GM12878 (cell line): ENCODE data around the gene SYNGAP1. TPM values are rescaled to one million over a fixed set of nuclear protein-coding genes. Genes with fewer than 3 reads are reported as not detected.

Experiments
- ATAC-seq: fragments of 200-7000 bp; cut with Tn5 transposase; 3 replicates; pipeline ENCODE4 v1.9.1; 2020; ENCODE audit warnings: mild to moderate bottlenecking, moderate library complexity
- BruUV-seq: library from RNA; stranded (reverse); fragments of 400-500 nt; replicated peaks from 2 replicates; lab custom pipeline; 2021; lab: Mats Ljungman, UMichigan
- CTCF ChIA-PET: fragments of 300-600 bp; sonication (Branson Sonifier 250); formaldehyde crosslinking; extraction: SDS; loops from one replicate; lab custom pipeline; 2021; ENCODE audit warnings: inconsistent platforms; lab: Yijun Ruan, JAX
- POLR2A ChIA-PET: fragments of 350-600 bp; formaldehyde crosslinking; extraction: SDS; loops from one replicate; lab custom pipeline; 2021; ENCODE audit warnings: inconsistent platforms; lab: Charles Lee
- RAD21 ChIA-PET: fragments of 300-600 bp; sonication (Branson Sonifier 250); formaldehyde crosslinking; loops from one replicate; lab custom pipeline; 2023; ENCODE audit warnings: antibody characterized with exemption; ENCODE audit not compliant: unreplicated experiment; lab: Charles Lee
- SMC1A ChIA-PET: fragments of 300-600 bp; sonication (Branson Sonifier 250); formaldehyde crosslinking; loops from one replicate; lab custom pipeline; 2023; ENCODE audit not compliant: unreplicated experiment, uncharacterized antibody; lab: Charles Lee
- DNase-seq: peaks from one replicate; pipeline ENCODE4 v3.0.0-alpha.2; 2011; ENCODE audit warnings: low read depth, low spot score
- FAIRE-seq: peaks from 3 replicates; lab custom pipeline; 2011; peaks lifted over from hg19 to GRCh38; lab: Jason Lieb, UNC
- H2AFZ ChIP-seq: 2 replicates; pipeline ENCODE4 v1.6.0; 2011; ENCODE audit warnings: low read depth, low read length, control low read depth; ENCODE audit not compliant: control insufficient read depth
- H3K27ac ChIP-seq: 2 replicates; pipeline ENCODE4 v1.5.1; 2011; ENCODE audit warnings: control low read depth; ENCODE audit not compliant: control insufficient read depth, insufficient read depth
- H3K27me3 ChIP-seq, 2 experiments: replicated peaks in 1 of 2; 2 replicates each; pipeline versions ENCODE4 v1.6.0 to v1.6.1; 2011; ENCODE audit warnings: low read length in 1 of 2; ENCODE audit not compliant: control insufficient read depth in 2 of 2, insufficient read depth in 2 of 2
- H3K36me3 ChIP-seq, 2 experiments: 2 replicates each; pipeline ENCODE4 v1.5.1; 2011; ENCODE audit warnings: low read length in 1 of 2; ENCODE audit not compliant: control insufficient read depth in 2 of 2, insufficient read depth in 2 of 2
- H3K4me1 ChIP-seq: 2 replicates; pipeline ENCODE4 v1.6.1; 2011; ENCODE audit warnings: mild to moderate bottlenecking, low read length, moderate library complexity, mixed read lengths; ENCODE audit not compliant: control insufficient read depth, insufficient read depth
- H3K4me2 ChIP-seq: 2 replicates; pipeline ENCODE4 v1.6.0; 2011; ENCODE audit warnings: control low read depth; ENCODE audit not compliant: control insufficient read depth, insufficient read depth
- H3K4me3 ChIP-seq: fragments of 200-600 bp; sonication (generic); 2 replicates; pipeline ENCODE4 v1.5.1; 2016
- H3K79me2 ChIP-seq: 2 replicates; pipeline ENCODE4 v1.6.0; 2011; ENCODE audit warnings: low read length; ENCODE audit not compliant: control insufficient read depth, insufficient read depth
- H3K9ac ChIP-seq: 2 replicates; pipeline ENCODE4 v1.8.0; 2011; ENCODE audit warnings: low read length, control low read depth, mixed read lengths; ENCODE audit not compliant: control insufficient read depth, insufficient read depth
- H3K9me3 ChIP-seq: replicated peaks from 3 replicates; pipeline ENCODE4 v1.5.1; 2011; ENCODE audit warnings: mild to moderate bottlenecking, low read length; ENCODE audit not compliant: control insufficient read depth, insufficient read depth
- H4K20me1 ChIP-seq: 2 replicates; pipeline ENCODE4 v1.6.0; 2011; ENCODE audit not compliant: control insufficient read depth, insufficient read depth
- EED ChIP-seq: sonication (generic); IDR thresholded peaks from 2 replicates; pipeline ENCODE4 v1.6.1; 2016; ENCODE audit warnings: antibody characterized with exemption, low read depth
- FOS ChIP-seq: IDR thresholded peaks from 3 replicates; pipeline ENCODE4 v1.6.1; 2011; ENCODE audit warnings: borderline replicate concordance; ENCODE audit not compliant: insufficient read length; ENCODE audit errors: extremely low read depth
- HCFC1 ChIP-seq: fragments of 150-350 bp; IDR thresholded peaks from 2 replicates; pipeline ENCODE4 v1.6.1; 2014; ENCODE audit warnings: low read length
- IKZF2 ChIP-seq, 2 experiments: fragments of 450-650 bp; IDR thresholded peaks; 2 replicates each; pipeline ENCODE4 v1.6.1; 2017; ENCODE audit warnings: mild to moderate bottlenecking in 2 of 2, moderate library complexity in 2 of 2
- MEF2B ChIP-seq: fragments of 450-650 bp; IDR thresholded peaks from 2 replicates; pipeline ENCODE4 v1.6.1; 2018; ENCODE audit warnings: mild to moderate bottlenecking, moderate library complexity; ENCODE audit not compliant: partially characterized antibody, poor library complexity, severe bottlenecking
- PAX5 ChIP-seq: IDR thresholded peaks from 2 replicates; pipeline ENCODE4 v1.6.1; 2011; ENCODE audit warnings: low read depth, low read length, borderline replicate concordance
- SIN3A ChIP-seq: IDR thresholded peaks from 2 replicates; pipeline ENCODE4 v1.6.1; 2012; ENCODE audit warnings: low read depth, low read length, improper control_type of control experiment
- WGBS: methylation state at CpG from one replicate; pipeline ENCODE4 v1.1.6; 2016; ENCODE audit warnings: low lambda C conversion rate; ENCODE audit not compliant: insufficient replicate concordance, insufficient coverage; ENCODE audit errors: missing lambda C conversion rate; 5-methylcytosine and 5-hydroxymethylcytosine counted together
- in situ Hi-C: fragments of 300-500 bp; cut with MboI; formaldehyde crosslinking; loops from 9 replicates; pipeline ENCODE4 v1.14.3; 2018; ENCODE audit warnings: mixed read lengths
- intact Hi-C: fragments of 100-400 bp; cut with micrococcal nuclease; formaldehyde crosslinking; loops from one replicate; pipeline ENCODE4 v1.14.2; 2022; ENCODE audit not compliant: unreplicated experiment
- polyA plus RNA-seq, 11 experiments: library from polyadenylated mRNA; depleted of rRNA in 4 of 11; unstranded in 6 of 11; stranded (reverse) in 5 of 11; fragments of >200 nt; fragmentation: Nextera tagmentation in 4 of 11; fragmentation: Illumina TruSeq in 1 of 11; extraction: Ambion mirVana in 4 of 11; extraction: Trizol in 1 of 11; gene quantifications; 1 replicate in 1 of 11; 2 replicates in 10 of 11; pipeline versions ENCODE4 v1.2.1 to v1.2.3, GENCODE V29; 2011 to 2016; ENCODE audit warnings: inconsistent platforms in 2 of 11, missing spikeins in 2 of 11, low read depth in 1 of 11
- total RNA-seq, 4 experiments: library from RNA; depleted of rRNA in 3 of 4; stranded (reverse); fragments of >200 nt in 3 of 4; fragmentation: Illumina TruSeq in 1 of 4; extraction: Trizol in 1 of 4; gene quantifications; 2 replicates each; pipeline versions ENCODE4 v1.2.1 to v1.2.3, GENCODE V29; 2013 to 2021
- TF ChIP-seq, protein P1 (sequence below): IDR thresholded peaks from 2 replicates; pipeline ENCODE4 v1.6.1; 2012; ENCODE audit warnings: low read depth, low read length, improper control_type of control experiment

Gene SYNGAP1
- total and polyA plus RNA-seq, 10 of the 15 experiments (the other 5 are each of a cell fraction or from before 2014, with no cell fraction given), result 0.05 to 9.2 (median 1.2) TPM

DNA sequence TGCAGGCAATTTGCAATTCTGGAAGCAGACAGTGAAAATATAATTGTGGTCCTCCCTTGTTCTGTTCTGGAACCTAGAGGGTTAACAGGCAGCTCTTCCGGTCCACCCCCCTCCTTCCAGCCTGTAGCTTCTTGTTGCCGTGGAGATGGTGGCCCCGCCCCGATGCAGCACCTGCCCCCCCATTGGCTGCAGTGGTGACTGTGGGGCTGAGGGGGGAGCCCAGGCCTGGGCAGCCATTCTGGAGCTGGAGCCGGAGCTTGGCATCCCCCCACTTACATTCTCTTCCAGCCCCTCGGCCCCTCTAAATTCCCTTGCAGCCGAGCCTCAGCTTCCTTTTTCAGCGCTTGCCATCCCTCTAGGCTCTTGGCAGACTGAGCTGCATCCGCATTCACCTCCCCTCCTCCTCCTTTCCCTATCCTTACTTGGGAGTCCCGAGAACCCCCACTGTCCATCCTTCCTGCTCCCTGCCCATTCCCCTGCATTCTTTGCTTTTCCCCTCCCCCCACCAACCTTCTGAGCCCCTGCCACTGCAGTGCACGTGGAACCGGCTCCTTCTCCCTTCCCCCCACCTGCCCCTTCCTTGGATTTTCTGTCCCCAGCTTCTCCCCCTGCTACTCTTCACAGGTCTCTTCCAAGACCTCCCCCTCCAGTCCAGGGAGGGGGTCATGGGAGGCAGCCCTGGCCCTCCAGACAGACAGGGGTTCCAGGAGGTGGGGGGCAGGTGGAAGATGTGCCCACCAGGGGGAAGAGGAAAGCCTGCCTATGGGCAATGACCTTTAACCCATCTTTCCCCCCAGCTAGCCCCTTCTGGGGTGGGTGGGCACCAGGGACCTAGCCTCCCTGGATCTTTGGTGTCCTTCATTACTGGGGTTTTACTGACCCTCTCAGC is 11.4 kb downstream of the SYNGAP1 start (continued):
- TF ChIP-seq, protein P1, sequence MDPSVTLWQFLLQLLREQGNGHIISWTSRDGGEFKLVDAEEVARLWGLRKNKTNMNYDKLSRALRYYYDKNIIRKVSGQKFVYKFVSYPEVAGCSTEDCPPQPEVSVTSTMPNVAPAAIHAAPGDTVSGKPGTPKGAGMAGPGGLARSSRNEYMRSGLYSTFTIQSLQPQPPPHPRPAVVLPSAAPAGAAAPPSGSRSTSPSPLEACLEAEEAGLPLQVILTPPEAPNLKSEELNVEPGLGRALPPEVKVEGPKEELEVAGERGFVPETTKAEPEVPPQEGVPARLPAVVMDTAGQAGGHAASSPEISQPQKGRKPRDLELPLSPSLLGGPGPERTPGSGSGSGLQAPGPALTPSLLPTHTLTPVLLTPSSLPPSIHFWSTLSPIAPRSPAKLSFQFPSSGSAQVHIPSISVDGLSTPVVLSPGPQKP, result peak; percentile 79
- peak; percentile 28; the same call in 1 of the 2 replicates for TF ChIP-seq HCFC1
- TF ChIP-seq PAX5, result peak; percentile 45; the same call in 1 of the 2 replicates
- TF ChIP-seq IKZF2 (IDR thresholded peaks at IDR 0.05), result no peak
- peak; percentile 61; the same call in 1 of the 2 replicates for TF ChIP-seq SIN3A

DNA sequence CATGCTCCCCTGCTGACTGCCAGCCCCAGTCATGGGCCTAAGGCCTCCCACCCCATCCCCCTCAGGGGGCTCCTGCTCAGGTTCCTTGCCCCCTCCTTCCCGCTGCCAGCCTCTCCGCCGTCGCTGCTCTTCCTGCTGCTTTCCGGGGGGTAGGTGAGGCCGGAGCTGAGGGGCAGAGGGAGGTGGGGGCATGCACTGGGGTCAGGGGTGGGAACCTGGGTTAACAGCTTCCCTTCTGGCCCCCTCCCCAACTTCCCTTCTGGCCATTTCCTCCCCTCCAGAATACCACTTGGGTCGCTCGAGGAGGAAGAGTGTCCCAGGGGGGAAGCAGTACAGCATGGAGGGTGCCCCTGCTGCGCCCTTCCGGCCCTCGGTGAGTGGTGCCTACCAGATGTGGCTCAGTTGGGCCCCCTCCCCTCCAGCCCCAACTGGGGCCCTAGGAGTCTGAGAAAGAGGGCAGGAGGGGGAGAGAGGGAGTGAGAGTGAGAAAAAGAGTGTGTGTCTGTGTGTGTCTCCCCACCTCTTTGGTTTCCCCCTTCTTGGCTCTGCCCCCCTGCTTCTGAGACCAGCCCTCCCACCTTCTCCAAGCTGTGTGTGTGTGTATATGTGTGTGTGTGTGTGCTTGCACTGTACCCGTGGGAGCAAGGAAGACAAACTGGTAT is 12.1 kb downstream of the SYNGAP1 start:
- 0 out of 2 replicates have a peak, but pooled peaks have one; percentile 29 for TF ChIP-seq EED
- peak; percentile 27 for TF ChIP-seq MEF2B
- no peak for TF ChIP-seq FOS
- TF ChIP-seq, all 136 proteins: peak for 2
- SMC1A ChIA-PET, result interaction anchor here (1.2 to 1.6 kb wide), 3 partner anchors 17 to 147 kb away, joined by 3 to 8 read pairs (median 6); partner anchors contain the start of gene ZBTB9
- Histone ChIP-seq H3K36me3 (no peaks in the 10 kb centered on the region), H4K20me1 (no peaks in the 10 kb centered on the region), H3K4me1 (peaks cover 46% of the 10 kb centered on the region), H3K9me3 (no peaks in the 10 kb centered on the region), H3K4me3 (peak overlapping the region; percentile 80), H3K27ac (peak overlapping the region; percentile 20; the same call in 1 of the 2 replicates), H2AFZ (peak overlapping the region; percentile 33), H3K79me2 (peaks cover 6% of the 10 kb centered on the region), H3K27me3 (no peaks in the 10 kb centered on the region), H3K4me2 (peak overlapping the region; percentile 93), H3K9ac (peak overlapping the region; percentile 35)
- in situ Hi-C loops (no loop called here), intact Hi-C loops (no loop called here)
- FAIRE-seq, result no peak
- 2% methylated on average over 7 of the region's 12 CpGs for WGBS
- CTCF ChIA-PET, result interaction anchor here (1.3 kb wide), 1 partner anchor 153 kb away, joined by 3 read pairs; no protein-coding TSS in a partner anchor
- POLR2A ChIA-PET, result interaction anchor here (0.6 to 1.8 kb wide), 3 partner anchors 14 to 147 kb away, joined by 5 to 11 read pairs (median 6); partner anchors contain the start of genes BAK1 and CUTA
- ATAC-seq, result peak; percentile 41
- RAD21 ChIA-PET, result interaction anchor here (0.6 to 2.6 kb wide), 3 partner anchors 11 to 175 kb away, joined by 3 to 10 read pairs (median 5); no protein-coding TSS in a partner anchor
- DNase-seq, result no peak
- BruUV-seq, result no TSS peak
